ENCODE data around the gene TMEM63C.
"Not testable (repeated sequence)": the region's sequence is repeated elsewhere in the genome, so short reads cannot be mapped to it uniquely, and the experiment has no call there.

The TMEM63C gene

GRCh38 chr14:77157740-77158139 lies 23.9 kb upstream of the TMEM63C start:
- DNase-seq, result no peak

DNA sequence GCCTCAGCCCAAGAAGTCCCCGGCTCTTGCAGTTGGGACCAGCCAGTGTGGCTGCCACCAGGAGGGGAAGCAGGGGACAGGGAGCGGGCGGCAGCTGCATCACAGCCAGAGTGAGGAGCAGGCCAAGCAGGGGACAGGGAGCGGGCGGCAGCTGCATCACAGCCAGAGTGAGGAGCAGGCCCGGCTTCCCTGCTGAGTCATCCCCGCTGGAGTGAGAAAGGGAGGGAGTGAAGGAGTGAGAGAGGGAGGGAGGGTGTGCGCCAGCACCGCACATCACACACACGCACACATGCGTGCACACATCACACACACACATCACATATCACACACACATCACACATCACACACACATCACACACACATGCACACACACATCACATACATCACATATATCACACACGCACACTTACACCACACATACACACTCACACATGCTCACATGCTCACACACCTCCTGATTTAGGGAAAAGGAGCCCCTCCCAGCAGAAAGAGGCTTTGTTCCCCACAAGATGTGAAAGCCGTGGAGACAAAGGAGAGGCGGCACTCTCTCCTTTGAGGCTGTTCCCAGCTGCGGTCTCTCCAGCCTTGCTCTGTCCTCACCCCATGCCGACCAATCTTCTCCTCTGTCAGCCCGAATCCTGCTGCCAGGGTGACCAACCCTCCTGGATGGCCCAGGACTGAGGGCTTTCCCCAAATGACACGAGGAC lies 23.3 kb upstream of the TMEM63C start:
- peak; percentile 60 for DNase-seq

DNA sequence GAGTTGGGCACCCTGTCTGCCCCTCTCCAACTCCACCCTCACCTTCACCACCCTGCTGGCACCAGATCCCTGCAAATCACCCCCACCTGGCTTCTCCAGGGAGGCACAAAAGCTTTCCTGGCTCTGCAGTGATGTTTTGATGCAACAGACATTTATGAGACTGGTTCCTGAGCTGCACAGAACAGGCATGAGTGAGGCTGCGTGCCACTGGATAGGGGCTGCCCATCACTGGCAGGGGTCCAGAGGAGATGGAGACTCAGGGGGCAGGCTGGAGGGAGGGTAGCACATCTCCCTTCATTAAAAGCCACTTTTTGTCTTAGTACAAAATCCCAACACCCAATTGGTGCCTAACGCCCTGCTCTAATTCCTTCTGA lies 22.7 kb upstream of the TMEM63C start:
- DNase-seq, result no peak

GRCh38 chr14:77161011-77161410 lies 20.6 kb upstream of the TMEM63C start:
- DNase-seq, result no peak

- no peak for DNase-seq
Observed at GRCh38 chr14:77170045-77170444, 11.6 kb upstream of the TMEM63C start.

GRCh38 chr14:77172916-77173315 lies 8.7 kb upstream of the TMEM63C start:
- no peak for DNase-seq

DNA sequence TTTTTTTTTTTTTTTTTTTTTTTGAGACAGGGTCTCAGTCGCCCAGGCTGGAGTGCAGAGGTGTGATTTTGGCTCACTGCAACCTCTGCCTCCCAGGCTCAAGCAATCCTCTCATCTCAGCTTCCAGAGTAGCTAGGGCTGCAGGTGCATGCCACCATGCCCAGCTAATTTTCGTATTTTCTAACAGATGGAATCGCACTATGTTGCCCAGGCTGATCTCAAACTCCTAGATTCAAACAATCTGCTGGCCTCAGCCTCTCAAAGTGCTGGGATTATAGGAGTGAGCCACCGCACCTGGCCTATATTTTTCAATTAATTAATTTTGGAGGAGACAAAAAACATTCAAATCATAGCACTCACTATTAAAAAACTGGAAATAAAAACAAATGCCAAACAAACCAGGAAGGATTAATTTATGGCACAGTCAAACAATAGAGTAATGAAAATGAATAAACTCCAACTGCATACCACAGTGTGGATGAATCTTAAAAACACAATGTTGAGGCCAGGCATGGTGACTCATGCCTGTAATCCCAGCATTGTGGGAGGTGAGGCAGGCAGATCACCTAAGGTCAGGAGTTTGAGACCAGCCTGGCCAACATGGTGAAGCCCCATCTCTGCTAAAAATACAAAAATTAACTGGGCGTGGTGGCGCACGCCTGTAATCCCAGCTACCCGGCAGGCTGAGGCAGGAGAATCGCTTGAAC lies 7.5 kb upstream of the TMEM63C start:
- not testable (repeated sequence) for DNase-seq

GRCh38 chr14:77175843-77176242 lies 5.8 kb upstream of the TMEM63C start:
- no peak for DNase-seq

DNA sequence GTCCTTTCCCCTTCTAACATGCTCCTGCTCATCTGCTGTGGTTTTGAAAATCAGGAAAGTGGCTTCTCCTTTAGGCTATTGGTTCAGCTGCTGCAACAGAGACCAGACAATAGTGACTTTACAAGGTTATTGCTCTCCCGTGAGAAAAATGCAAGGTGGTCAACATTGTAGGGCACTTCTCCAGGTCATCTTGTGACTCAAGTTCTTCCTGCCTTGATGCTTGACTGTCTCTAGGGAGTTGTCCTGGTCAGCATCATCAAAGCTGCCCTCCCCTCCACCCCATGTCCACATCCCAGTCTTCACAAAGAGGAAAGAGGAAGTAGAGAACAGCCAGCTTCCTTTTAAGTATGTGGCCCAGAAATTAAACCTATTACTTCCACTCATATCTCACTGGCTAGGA lies 3.9 kb upstream of the TMEM63C start:
- no peak for DNase-seq

GRCh38 chr14:77178656-77179055 lies 2.9 kb upstream of the TMEM63C start:
- DNase-seq, result no peak

DNA sequence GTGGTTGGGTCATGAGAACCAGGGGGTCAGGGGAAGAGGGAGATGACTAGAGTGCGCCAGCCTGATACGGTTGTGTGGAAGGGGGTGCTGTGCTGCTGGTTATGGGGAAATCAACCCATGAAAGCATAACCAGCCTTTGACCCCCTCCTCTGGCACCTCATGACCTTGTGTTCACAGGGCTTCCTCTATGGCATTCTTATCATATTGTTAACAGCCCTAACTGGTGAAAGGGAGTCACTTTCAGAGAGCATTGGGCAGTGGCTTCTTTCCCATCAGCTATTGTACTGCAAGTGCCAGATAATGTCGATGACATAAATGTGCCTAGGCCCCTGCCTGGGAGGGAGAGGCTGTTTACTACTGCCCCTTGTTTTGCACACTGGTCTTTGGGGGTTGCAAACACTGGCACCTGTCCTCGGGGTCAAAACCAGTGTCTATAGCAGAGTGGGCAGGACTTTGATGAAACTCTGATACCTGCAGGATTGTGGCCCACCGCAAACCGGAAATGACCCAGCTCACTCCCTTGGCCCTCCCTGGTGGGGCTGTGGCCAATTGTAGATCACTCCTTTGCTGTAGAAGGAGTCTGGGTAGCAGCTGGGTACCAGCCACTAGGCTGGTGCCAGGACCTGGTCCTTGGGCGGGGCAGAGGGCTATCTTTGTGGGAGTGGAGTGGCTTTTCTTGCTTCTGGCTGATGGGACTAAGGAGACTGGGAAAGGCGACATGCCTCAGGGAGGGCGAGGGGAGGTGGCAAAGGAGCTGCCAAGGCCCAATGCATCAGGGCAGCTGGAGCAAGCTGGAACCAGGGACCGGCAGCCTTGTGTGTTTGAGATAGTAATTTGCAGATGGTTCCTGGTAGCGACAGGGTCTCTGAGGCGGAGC lies 634 bp upstream of the TMEM63C start:
- no peak for DNase-seq

DNA sequence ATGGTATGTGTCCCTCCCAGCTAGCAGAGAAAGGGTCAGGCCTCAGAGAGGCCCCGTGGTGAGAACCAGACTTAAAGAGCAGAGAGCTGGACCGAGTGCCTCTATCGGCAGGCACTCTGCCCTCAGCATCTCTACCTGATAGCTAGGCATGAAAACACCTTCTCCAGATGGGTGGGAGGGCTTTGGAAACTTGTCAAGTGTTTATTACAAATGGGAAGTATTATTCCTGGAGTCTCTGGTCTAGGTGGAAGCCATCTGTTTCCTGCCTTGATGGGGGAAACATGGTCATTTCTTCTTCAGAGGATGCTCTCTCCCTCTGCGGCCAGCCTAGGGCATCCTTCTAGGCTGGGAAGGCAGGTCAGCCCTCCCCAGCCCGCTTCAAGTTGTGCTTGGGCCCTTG lies 2.3 kb downstream of the TMEM63C start:
- no peak for DNase-seq

- no peak for DNase-seq
Observed at GRCh38 chr14:77184396-77185092, 2.9 kb downstream of the TMEM63C start.

DNA sequence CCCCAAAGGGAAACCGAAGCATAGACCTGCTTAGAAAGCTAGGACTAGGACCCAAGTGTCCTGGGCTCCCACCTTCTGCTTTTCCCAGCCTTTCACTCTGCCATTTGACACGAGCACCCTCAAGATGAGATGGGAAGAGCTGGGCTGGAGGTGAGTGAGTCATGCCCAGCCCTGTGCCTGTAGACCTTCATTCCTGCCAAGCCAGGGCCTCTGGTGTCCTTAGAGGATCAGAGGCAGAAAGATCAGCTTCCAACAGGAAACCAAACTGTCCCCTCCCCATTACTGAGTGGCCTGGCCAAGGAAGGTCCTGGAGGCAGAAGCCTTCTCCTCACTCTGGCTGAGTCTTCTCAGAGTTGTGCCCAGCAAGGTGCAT lies 3.5 kb downstream of the TMEM63C start:
- no peak for DNase-seq

DNA sequence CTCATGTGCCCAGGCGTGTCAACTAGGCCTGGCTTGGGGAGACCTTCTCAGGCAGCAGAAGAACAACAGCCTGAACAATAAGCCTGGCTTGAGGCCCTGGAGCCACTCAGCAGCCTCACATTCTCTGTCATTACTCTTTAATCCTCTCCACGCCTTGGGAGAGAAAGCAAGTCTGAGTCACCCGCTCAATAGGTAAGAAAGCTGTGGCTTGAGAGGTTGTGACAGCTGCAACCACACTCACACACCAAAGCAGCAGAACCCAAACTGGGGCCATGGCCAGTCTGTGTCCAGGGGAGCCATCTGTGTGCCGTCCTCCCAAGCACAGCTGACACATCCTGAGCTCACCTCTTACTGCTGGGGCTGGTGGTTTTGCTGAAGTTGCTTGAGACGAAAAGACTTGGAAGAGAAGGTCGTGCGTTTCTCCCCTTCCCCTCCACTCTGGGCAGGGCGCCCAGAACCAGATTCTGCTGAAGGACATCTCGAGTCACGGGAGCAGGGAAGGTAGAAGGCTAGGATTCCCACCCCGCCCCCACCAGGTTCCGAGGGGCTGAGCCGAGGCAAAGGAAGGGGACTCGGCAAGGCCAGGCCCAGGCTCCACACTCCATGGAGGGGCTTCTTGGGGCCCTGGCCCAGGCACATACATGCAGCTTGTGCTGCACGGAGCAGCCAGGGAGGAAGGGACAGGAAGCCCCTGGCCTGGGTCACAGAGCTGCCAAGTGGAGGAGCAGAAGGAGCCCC lies 5.5 kb downstream of the TMEM63C start:
- no peak for DNase-seq

- DNase-seq, result no peak
Observed at GRCh38 chr14:77187649-77188012, 6.0 kb downstream of the TMEM63C start.

DNA sequence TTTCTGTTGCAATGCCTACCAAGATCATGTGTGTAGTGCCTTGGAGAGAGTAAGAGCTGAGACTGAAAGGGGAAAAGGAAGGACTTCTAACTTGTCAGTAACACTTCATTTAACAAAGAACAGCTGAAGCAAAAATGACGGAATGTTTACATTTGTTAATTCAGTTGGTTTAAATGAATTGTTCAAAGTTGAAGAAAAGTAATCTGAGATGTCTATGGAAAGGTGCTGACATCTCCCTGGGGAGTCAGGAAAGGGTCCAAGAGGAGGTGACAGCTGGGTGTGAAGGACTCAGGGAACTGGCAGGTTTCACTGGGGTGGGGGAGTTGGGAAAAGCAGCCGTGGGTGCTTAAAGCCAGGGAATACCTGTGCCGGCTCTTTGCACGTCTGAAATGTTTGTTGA lies 7.9 kb downstream of the TMEM63C start:
- DNase-seq, result no peak

DNA sequence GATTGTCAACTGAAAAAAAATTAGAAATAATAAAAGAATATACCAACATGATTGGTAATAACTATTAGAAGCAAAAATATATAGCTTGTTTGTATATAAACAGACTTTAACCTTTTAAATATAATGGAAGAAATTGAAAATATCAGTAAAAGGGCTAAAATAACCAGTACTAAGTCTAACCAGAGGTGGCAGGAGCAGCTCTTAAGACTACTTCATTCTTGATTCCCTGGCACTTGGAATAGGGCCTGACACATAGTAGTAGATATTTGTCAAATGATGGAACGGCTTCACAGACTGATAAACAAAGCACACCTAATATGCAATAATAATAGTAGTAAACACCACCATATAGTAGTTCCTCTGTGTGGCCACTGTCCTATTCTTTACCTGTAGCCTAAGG lies 9.4 kb downstream of the TMEM63C start:
- DNase-seq, result no peak

DNA sequence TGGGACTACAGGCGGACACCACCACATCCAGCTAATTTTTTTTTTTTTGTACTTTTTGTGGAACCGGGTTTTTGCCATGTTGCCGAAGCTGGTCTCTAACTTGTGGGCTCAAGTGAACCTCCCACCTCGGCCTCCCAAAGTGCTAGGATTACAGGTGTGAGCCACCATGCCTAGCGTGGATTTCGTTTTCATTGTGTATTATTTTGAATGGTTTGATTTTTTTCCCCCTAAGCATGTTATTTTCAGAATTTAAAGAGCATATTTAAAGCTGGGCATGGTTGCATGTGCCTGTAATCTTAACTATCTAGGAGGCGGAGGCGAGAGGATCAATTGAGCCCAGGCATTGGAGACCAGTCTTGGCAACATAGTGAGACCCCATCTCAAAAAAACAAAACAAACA lies 13.1 kb downstream of the TMEM63C start:
- DNase-seq, result no peak

DNA sequence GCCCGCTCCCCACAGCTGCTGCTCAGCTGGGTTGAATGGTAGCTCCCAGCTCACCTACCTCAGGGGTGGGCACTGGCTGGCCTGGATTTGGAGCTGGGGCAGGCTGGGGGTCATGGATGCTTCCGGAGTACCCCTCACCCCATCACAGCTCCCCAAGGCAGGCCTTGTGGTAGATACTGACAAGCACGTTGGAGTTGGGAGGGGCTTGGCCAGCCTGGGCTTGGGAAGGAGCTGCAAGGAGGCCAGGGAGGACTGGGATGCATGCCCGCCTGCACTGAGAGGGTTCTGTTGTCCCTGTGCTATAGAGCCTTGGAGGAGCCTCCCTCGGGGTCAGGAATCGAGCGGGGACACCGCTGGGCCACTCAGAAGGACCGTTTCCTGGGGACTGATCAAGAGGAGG lies 14.2 kb downstream of the TMEM63C start:
- DNase-seq, result no peak

DNA sequence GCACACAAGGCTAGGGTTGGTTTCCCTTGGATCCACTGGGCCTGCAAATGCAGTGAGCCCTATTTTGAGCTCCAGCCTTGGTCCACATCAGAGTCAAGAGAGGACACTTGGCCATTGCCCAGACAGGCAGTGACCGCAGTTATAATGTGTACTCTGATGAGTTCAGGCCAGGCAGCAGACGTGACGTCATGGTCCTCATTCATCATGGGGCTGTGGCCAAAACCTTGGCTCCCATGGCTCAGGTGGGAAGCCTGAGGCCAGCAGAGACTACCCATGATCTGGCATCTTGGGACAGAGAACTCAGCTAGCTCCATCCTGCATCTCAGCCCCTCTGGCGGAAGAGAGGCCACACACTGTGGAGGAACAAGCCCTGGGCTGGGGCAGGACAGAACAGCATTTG lies 16.4 kb downstream of the TMEM63C start:
- DNase-seq, result no peak

DNA sequence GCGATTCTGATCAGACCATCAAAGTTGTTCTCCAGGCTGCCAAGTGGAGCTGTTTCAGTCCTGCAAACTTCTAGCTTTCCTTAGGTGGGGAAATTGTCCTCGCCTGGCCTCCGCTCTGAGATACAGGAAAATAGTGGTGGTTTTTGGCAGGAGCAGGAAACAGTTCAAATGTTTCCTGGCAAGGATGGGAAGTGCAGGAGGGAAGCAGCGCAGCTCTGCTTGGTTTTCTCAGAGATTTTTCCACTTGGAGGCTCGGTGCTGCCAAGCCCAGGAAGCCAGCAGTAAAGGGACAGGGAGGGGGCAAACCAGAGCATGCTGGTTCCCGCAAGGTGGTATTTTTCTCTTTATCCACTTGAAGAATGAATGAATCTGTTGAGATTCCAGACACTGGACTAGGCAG lies 17.0 kb downstream of the TMEM63C start:
- DNase-seq, result no peak

DNA sequence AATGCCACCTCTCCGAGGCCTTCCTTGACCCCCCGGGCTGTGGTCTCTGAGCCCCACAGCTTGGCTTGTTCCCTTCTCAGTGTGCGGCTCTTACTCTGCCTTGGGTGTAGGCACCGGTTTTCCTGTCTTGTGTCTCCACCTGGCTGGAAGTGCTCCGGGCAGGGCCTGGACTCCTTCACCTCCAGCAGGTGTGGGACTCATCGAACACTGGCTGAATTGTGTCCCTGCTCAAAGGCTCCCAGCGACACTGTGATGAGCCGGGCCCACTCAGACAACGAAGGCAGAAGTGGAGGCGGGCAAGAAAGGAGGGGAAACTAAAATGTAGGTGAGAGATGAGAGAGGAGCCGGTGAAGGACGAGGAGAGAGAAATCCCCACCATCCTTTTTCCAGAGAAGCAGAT lies 18.0 kb downstream of the TMEM63C start:
- DNase-seq, result no peak
